Peyer's patch (tissue), 4 donors: ENCODE results near the gene SLC25A11. TPM values are rescaled to one million over a fixed set of nuclear protein-coding genes. Genes with fewer than 3 reads are reported as not detected.
A peak's percentile ranks its signal among the peaks of the same experiment; 100 is the strongest.

Source experiments
- DNase-seq, 3 donors: peaks; one replicate each; pipeline ENCODE4 v3.0.0-alpha.2; 2017 to 2019
- H3K27ac ChIP-seq, 4 donors: fragments of 200-600 bp; sonication (generic); one replicate each; pipeline ENCODE4 v1.5.1; 2016 to 2019
- H3K27me3 ChIP-seq, 2 donors: fragments of 200-600 bp; sonication (generic); one replicate each; pipeline ENCODE4 v1.5.1; 2019
- H3K36me3 ChIP-seq, 3 donors: fragments of 200-600 bp; sonication (generic); one replicate each; pipeline ENCODE4 v1.5.1; 2016 to 2019
- H3K4me1 ChIP-seq, 4 donors: fragments of 200-600 bp; sonication (generic); one replicate each; pipeline ENCODE4 v1.5.1; 2016 to 2019
- H3K4me3 ChIP-seq, 4 donors: fragments of 200-600 bp; sonication (generic); 1 replicate in 3 of 4; 2 replicates in 1 of 4; pipeline ENCODE4 v1.5.1; 2016 to 2019; ENCODE audit warnings: mild to moderate bottlenecking in 1 of 4
- H3K9me3 ChIP-seq, 4 donors: fragments of 200-600 bp; sonication (generic); one replicate each; pipeline ENCODE4 v1.5.1; 2016 to 2019; ENCODE audit warnings: mild to moderate bottlenecking in 1 of 4
- POLR2A ChIP-seq, 2 donors: fragments of 450-650 bp; IDR thresholded peaks; one replicate each; pipeline ENCODE4 v1.5.1; 2017; ENCODE audit warnings: antibody characterized with exemption in 2 of 2, mild to moderate bottlenecking in 2 of 2, moderate library complexity in 2 of 2
- total RNA-seq, 4 donors: library from RNA; depleted of rRNA; stranded (reverse); fragments of >200 nt; gene quantifications; one replicate each; pipeline ENCODE4 v1.1.0, GENCODE V29; 2016
- TF ChIP-seq, protein P1 (sequence below), 6 experiments: fragments of 450-650 bp in 4 of 6; fragments of 200-600 bp in 2 of 6; sonication (generic) in 1 of 6; IDR thresholded peaks; one replicate each; pipeline ENCODE4 v1.5.1; 2017 to 2019; ENCODE audit warnings: antibody characterized with exemption in 6 of 6, mild to moderate bottlenecking in 3 of 6, moderate library complexity in 1 of 6

SLC25A11 gene
- total RNA-seq, 4 donors from 2014 or later: 30.5 to 84.1 (median 60.4) TPM

GRCh38 chr17:4982305-4982704, 42.5 kb upstream of the SLC25A11 start:
- H3K27me3 ChIP-seq: no peaks in the 10 kb centered on the region
- no peak for TF ChIP-seq POLR2A (IDR thresholded peaks at IDR 0.05)
- TF ChIP-seq, protein P1, sequence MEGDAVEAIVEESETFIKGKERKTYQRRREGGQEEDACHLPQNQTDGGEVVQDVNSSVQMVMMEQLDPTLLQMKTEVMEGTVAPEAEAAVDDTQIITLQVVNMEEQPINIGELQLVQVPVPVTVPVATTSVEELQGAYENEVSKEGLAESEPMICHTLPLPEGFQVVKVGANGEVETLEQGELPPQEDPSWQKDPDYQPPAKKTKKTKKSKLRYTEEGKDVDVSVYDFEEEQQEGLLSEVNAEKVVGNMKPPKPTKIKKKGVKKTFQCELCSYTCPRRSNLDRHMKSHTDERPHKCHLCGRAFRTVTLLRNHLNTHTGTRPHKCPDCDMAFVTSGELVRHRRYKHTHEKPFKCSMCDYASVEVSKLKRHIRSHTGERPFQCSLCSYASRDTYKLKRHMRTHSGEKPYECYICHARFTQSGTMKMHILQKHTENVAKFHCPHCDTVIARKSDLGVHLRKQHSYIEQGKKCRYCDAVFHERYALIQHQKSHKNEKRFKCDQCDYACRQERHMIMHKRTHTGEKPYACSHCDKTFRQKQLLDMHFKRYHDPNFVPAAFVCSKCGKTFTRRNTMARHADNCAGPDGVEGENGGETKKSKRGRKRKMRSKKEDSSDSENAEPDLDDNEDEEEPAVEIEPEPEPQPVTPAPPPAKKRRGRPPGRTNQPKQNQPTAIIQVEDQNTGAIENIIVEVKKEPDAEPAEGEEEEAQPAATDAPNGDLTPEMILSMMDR (IDR thresholded peaks at IDR 0.05): no peak
- no peak overlapping the region for H3K27ac ChIP-seq
- no peak overlapping the region for H3K4me3 ChIP-seq
- peaks cover 0 to 23% (median 9%) of the 10 kb centered on the region in 4 donors for H3K4me1 ChIP-seq
- peaks cover 0 to 65% (median 0%) of the 10 kb centered on the region in 3 donors for H3K36me3 ChIP-seq
- H3K9me3 ChIP-seq: no peaks in the 10 kb centered on the region
- DNase-seq: no peak

- TF ChIP-seq POLR2A (IDR thresholded peaks at IDR 0.05): no peak
- TF ChIP-seq, protein P1 (IDR thresholded peaks at IDR 0.05): peak; percentile 71 to 89 (median 85)
- H3K9me3 ChIP-seq: no peaks in the 10 kb centered on the region
- H3K4me3 ChIP-seq: no peak overlapping the region
- peak in 1 of 3 donors; percentile 35 for DNase-seq
- peak overlapping the region in 1 of 4 donors; percentile 11 for H3K27ac ChIP-seq
- H3K27me3 ChIP-seq: no peaks in the 10 kb centered on the region
- peaks cover 0 to 76% (median 0%) of the 10 kb centered on the region in 3 donors for H3K36me3 ChIP-seq
- H3K4me1 ChIP-seq: peaks cover 0 to 11% (median 2%) of the 10 kb centered on the region in 4 donors
Measured at GRCh38 chr17:4980644-4981216, 40.9 kb upstream of the SLC25A11 start.

DNA sequence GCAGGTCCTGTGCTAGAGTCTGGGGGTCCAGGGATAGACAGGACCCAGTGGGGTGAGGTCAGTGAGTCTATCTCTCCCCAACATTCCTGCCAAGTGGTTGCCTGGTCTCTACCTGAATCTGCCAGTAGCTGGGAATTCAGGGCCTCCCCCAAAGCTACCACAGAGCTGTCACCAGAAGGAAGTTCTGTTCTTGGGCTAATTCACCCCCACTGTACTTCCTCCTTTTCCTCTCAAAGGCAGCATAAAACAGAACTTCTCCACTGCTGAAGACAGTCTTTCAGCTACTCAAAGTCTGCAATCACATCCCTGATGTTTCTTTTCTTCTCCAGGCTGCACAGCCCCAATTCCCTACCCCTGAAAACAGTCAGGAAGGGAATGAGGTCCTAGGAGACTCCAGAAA, 38.9 kb upstream of the SLC25A11 start:
- TF ChIP-seq, protein P1 (IDR thresholded peaks at IDR 0.05): no peak
- no peak for TF ChIP-seq POLR2A (IDR thresholded peaks at IDR 0.05)
- Histone ChIP-seq H3K27ac (peak overlapping the region in 1 of 4 donors; percentile 36), H3K36me3 (peaks cover 0 to 74% (median 0%) of the 10 kb centered on the region in 3 donors), H3K4me1 (peaks cover 0 to 10% (median 2%) of the 10 kb centered on the region in 4 donors), H3K9me3 (no peaks in the 10 kb centered on the region), H3K27me3 (no peaks in the 10 kb centered on the region), H3K4me3 (no peak overlapping the region)
- no peak for DNase-seq

- Histone ChIP-seq H3K9me3 (no peaks in the 10 kb centered on the region), H3K4me1 (peaks cover 0 to 11% (median 0%) of the 10 kb centered on the region in 4 donors), H3K27ac (no peak overlapping the region), H3K36me3 (peaks cover 0 to 70% (median 0%) of the 10 kb centered on the region in 3 donors), H3K4me3 (no peak overlapping the region), H3K27me3 (no peaks in the 10 kb centered on the region)
- TF ChIP-seq, protein P1 (IDR thresholded peaks at IDR 0.05): no peak
- no peak for TF ChIP-seq POLR2A (IDR thresholded peaks at IDR 0.05)
- DNase-seq: no peak
Measured at GRCh38 chr17:4974115-4974670, 34.3 kb upstream of the SLC25A11 start.

GRCh38 chr17:4973256-4974114, 33.6 kb upstream of the SLC25A11 start:
- Histone ChIP-seq H3K27ac (no peak overlapping the region), H3K36me3 (peaks cover 0 to 62% (median 0%) of the 10 kb centered on the region in 3 donors), H3K27me3 (no peaks in the 10 kb centered on the region), H3K4me1 (peaks cover 0 to 18% (median 5%) of the 10 kb centered on the region in 4 donors), H3K9me3 (no peaks in the 10 kb centered on the region), H3K4me3 (no peak overlapping the region)
- no peak for DNase-seq
- TF ChIP-seq, protein P1 (IDR thresholded peaks at IDR 0.05): no peak
- TF ChIP-seq POLR2A (IDR thresholded peaks at IDR 0.05): no peak
